LNCaP clone FGC (cell line): Measurements from ENCODE around the gene ACAP2.

Experiments
- DNase-seq: peaks from one replicate; pipeline ENCODE4 v3.0.0-alpha.2; 2011; ENCODE audit warnings: low read depth
- H3K4me3 ChIP-seq: 2 replicates; pipeline ENCODE4 v1.5.1; 2011; ENCODE audit warnings: mild to moderate bottlenecking, low read depth, low read length, control low read depth
- CTCF ChIP-seq: IDR thresholded peaks from 2 replicates; pipeline ENCODE4 v1.5.1; 2012; ENCODE audit warnings: mild to moderate bottlenecking; ENCODE audit not compliant: control insufficient read depth, insufficient read depth; ENCODE audit errors: extremely low read depth

The ACAP2 gene

GRCh38 chr3:195269375-195270078 is 173.3 kb downstream of the ACAP2 start:
- H3K4me3 ChIP-seq = peak overlapping the region; percentile 76
- TF ChIP-seq CTCF = no peak
- DNase-seq = no peak

DNA sequence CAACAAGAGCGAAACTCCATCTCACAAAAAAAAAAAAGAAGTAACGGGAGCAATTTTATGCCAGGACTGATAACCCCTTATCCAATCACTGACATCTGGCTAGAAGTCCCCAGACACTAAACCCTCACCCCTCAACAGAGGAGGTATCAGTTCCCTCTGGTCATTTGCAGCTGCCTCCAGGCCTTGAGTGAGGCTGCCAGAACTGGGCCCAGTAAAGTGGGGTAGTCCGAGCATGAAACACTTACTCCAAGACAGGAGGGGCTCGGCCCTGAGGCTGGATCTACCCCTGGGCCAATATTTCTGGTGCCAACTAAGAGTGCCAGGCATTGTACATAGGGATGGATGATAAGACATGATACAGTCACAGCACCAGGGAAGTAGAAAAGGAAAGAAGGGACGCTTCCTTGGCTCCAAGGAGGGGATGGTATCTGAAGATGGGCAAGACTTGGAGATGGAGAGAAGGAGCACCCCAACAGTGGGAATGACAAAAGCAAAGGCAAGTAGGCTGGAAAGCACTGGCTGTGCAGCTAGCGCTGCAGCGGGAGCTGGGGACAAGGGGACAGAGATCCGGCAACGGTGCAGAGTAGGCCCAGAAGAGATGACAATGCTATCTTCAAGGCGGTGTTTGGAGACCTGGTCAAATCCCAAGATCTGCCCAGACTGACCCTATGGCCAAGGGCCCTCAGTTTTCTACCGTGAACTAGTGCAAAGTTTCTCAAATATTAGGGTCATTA is 174.1 kb downstream of the ACAP2 start:
- TF ChIP-seq CTCF = no peak
- no peak overlapping the region for H3K4me3 ChIP-seq
- no peak for DNase-seq

DNA sequence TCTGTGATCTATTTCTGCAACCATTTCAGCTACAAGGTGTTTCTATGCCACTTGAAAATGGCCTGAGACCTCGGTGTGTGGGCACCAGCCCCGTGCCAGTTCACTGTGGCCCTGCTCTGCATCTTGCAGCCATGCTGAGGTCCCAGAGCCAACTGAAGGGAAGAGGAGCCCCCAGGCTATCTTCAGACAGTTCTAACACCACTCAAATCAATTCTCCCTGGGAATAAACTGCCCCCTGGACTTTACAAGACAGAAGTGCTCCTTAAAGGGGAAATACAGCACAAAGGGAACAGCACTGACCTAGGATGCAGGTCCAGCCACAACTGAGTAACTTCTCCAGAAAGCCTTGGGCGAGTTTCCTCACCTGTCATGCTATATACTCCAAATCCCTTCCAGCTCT is 175.7 kb downstream of the ACAP2 start:
- no peak for TF ChIP-seq CTCF
- H3K4me3 ChIP-seq = no peak overlapping the region
- DNase-seq = no peak

- no peak overlapping the region for H3K4me3 ChIP-seq
- no peak for TF ChIP-seq CTCF
- no peak for DNase-seq
Observed at GRCh38 chr3:195266428-195266827, 176.4 kb downstream of the ACAP2 start.

GRCh38 chr3:195265363-195265976 is 177.3 kb downstream of the ACAP2 start:
- TF ChIP-seq CTCF = no peak
- DNase-seq = no peak
- no peak overlapping the region for H3K4me3 ChIP-seq

DNA sequence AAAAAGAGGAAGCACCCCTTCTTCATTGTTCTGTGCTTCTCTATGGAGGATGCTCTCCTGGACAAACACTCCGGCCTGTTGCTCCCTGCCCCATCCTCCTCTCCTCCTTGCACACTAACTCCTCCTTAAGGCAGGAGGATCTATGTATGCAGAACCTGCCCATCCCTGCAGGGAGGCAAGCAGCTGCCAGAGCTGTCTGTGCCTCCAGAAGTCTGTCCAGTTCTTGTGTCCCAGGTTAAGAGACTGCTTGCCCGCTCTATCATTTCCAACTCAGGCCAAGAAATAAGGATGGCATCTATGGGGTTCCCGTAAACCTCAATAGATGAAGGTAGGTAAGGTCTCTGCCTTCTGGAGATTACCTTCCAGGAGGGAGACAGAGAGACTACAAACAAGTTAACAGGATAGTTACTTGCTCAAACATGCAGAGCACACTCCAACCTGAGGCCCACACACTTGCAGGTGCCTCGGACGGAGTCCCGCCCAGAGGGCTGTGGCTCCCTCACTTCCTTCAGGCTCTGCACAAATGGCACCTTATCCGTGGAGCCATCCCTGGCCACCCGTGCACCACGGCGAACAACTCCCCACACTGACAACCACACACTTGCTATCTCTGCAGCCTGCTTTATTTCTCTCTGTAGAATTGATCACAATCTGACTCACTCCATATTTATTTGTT is 178.8 kb downstream of the ACAP2 start:
- TF ChIP-seq CTCF = 0 out of 2 replicates have a peak, but pooled peaks have one; percentile 2
- DNase-seq = no peak
- no peak overlapping the region for H3K4me3 ChIP-seq
